Sigmoid colon (tissue), 7 donors: ENCODE measurements around the gene SLC6A4. TPM values are rescaled to one million over a fixed set of nuclear protein-coding genes. Genes with fewer than 3 reads are reported as not detected.

ENCODE experiments used
- DNase-seq: peaks from one replicate; pipeline ENCODE4 v3.0.0-alpha.2; 2019
- H3K27ac ChIP-seq, 4 donors: fragments of 200-600 bp; sonication (generic); one replicate each; pipeline ENCODE4 v1.5.1; 2016 to 2019; ENCODE audit warnings: mild to moderate bottlenecking in 1 of 4
- H3K27me3 ChIP-seq, 3 donors: fragments of 200-600 bp; sonication (generic); one replicate each; pipeline ENCODE4 v1.5.1; 2019; ENCODE audit warnings: mild to moderate bottlenecking in 1 of 3
- H3K36me3 ChIP-seq, 4 donors: fragments of 200-600 bp; sonication (generic); one replicate each; pipeline ENCODE4 v1.5.1; 2016 to 2019
- H3K4me1 ChIP-seq, 4 donors: fragments of 200-600 bp; sonication (generic); one replicate each; pipeline ENCODE4 v1.5.1; 2017 to 2019
- H3K4me3 ChIP-seq, 4 donors: fragments of 200-600 bp; sonication (generic); one replicate each; pipeline ENCODE4 v1.5.1; 2017 to 2019; ENCODE audit warnings: mild to moderate bottlenecking in 2 of 4, moderate library complexity in 1 of 4
- H3K9me3 ChIP-seq, 4 donors: fragments of 200-600 bp in 3 of 4; sonication (generic) in 3 of 4; one replicate each; pipeline versions ENCODE4 v1.5.1 to v1.6.1; 2013 to 2019
- CTCF ChIP-seq, 4 experiments: fragments of 450-650 bp in 3 of 4; fragments of 200-600 bp in 1 of 4; IDR thresholded peaks; one replicate each; pipeline ENCODE4 v1.5.1; 2016 to 2019; ENCODE audit warnings: antibody characterized with exemption in 4 of 4, mild to moderate bottlenecking in 3 of 4, moderate library complexity in 2 of 4
- EP300 ChIP-seq, 4 donors: sonication (generic); formaldehyde crosslinking; IDR thresholded peaks; one replicate each; pipeline ENCODE4 v1.6.1; 2017; ENCODE audit warnings: antibody characterized with exemption in 4 of 4
- POLR2A ChIP-seq, 2 donors: fragments of 450-650 bp; IDR thresholded peaks; one replicate each; pipeline ENCODE4 v1.6.1; 2016; ENCODE audit warnings: antibody characterized with exemption in 2 of 2, mild to moderate bottlenecking in 2 of 2, moderate library complexity in 2 of 2
- POLR2AphosphoS5 ChIP-seq, 4 donors: sonication (generic); formaldehyde crosslinking; IDR thresholded peaks; one replicate each; pipeline ENCODE4 v1.6.1; 2017; ENCODE audit warnings: antibody characterized with exemption in 4 of 4
- WGBS, 2 donors: extraction: QIAGEN DNeasy Blood & Tissue Kit; methylation state at CpG; one replicate each; pipeline ENCODE4 v1.1.7; 2013; 5-methylcytosine and 5-hydroxymethylcytosine counted together
- intact Hi-C: fragments of 100-400 bp; cut with DNase I; formaldehyde crosslinking; loops from one replicate; pipeline ENCODE4 v1.15.1; 2023
- polyA plus RNA-seq, 3 donors: library from polyadenylated mRNA; stranded (reverse); fragments of 200-250 nt; gene quantifications; one replicate each; pipeline ENCODE4 v1.2.3, GENCODE V29; 2013
- total RNA-seq, 4 donors: library from RNA; depleted of rRNA; stranded (reverse); fragments of >200 nt; gene quantifications; one replicate each; pipeline ENCODE4 v1.1.0, GENCODE V29; 2016
- donor health status: healthy with polysubstance abuse.
- donor health status: Bipolar disorder and iron deficiency.
- donor health status: healthy.

The SLC6A4 gene
- total and polyA plus RNA-seq, 7 donors = 0.20 to 0.36 TPM; not detected in 5

- no peak for TF ChIP-seq POLR2A (IDR thresholded peaks at IDR 0.05)
- no peak for TF ChIP-seq POLR2AphosphoS5 (IDR thresholded peaks at IDR 0.05)
- no peak for TF ChIP-seq EP300 (IDR thresholded peaks at IDR 0.05)
- no peak for TF ChIP-seq CTCF (IDR thresholded peaks at IDR 0.05)
- peaks cover 0 to 20% (median 15%) of the 10 kb centered on the region in 4 donors for H3K4me1 ChIP-seq
- peaks cover 22 to 47% (median 41%) of the 10 kb centered on the region in 3 donors for H3K27me3 ChIP-seq
- WGBS, 2 donors = 82 to 88% methylated on average over 6 of the region's 6 CpGs
- no peaks in the 10 kb centered on the region for H3K36me3 ChIP-seq
- H3K4me3 ChIP-seq = no peak overlapping the region
- no peak for DNase-seq
- H3K9me3 ChIP-seq = no peaks in the 10 kb centered on the region
- H3K27ac ChIP-seq = no peak overlapping the region
- intact Hi-C loops = no loop called here
These were observed 5.6 kb upstream of the SLC6A4 start for GRCh38 chr17:30241051-30241450.

- H3K27me3 ChIP-seq = peaks cover 26 to 56% (median 44%) of the 10 kb centered on the region in 3 donors
- no peaks in the 10 kb centered on the region for H3K9me3 ChIP-seq
- TF ChIP-seq CTCF (IDR thresholded peaks at IDR 0.05) (no peak), POLR2A (IDR thresholded peaks at IDR 0.05) (no peak), POLR2AphosphoS5 (IDR thresholded peaks at IDR 0.05) (no peak), EP300 (IDR thresholded peaks at IDR 0.05) (no peak)
- no peaks in the 10 kb centered on the region for H3K36me3 ChIP-seq
- 92 to 93% methylated on average over 8 of the region's 8 CpGs for WGBS, 2 donors
- no peak overlapping the region for H3K4me3 ChIP-seq
- H3K27ac ChIP-seq = no peak overlapping the region
- H3K4me1 ChIP-seq = peaks cover 0 to 29% (median 24%) of the 10 kb centered on the region in 4 donors
- DNase-seq = no peak
- intact Hi-C loops = no loop called here
These were observed 4.7 kb upstream of the SLC6A4 start for GRCh38 chr17:30240177-30240576.

- no peak for DNase-seq
- TF ChIP-seq POLR2A (IDR thresholded peaks at IDR 0.05) (no peak), EP300 (IDR thresholded peaks at IDR 0.05) (no peak), POLR2AphosphoS5 (IDR thresholded peaks at IDR 0.05) (no peak), CTCF (IDR thresholded peaks at IDR 0.05) (no peak)
- peaks cover 26 to 65% (median 44%) of the 10 kb centered on the region in 3 donors for H3K27me3 ChIP-seq
These were observed 3.6 kb upstream of the SLC6A4 start for GRCh38 chr17:30239089-30239462.

GRCh38 chr17:30238387-30239088, 3.0 kb upstream of the SLC6A4 start:
- no peak for DNase-seq

More at GRCh38 chr17:30239089-30239462, 3.6 kb upstream of the SLC6A4 start:
- Histone ChIP-seq H3K9me3 (no peaks in the 10 kb centered on the region), H3K4me3 (no peak overlapping the region), H3K4me1 (peaks cover 0 to 33% (median 27%) of the 10 kb centered on the region in 4 donors), H3K36me3 (no peaks in the 10 kb centered on the region), H3K27ac (no peak overlapping the region)
- intact Hi-C loops = loop anchor here (5.0 kb wide), 1 partner anchor 112 kb away; no protein-coding TSS in a partner anchor
- WGBS, 2 donors = 77 to 82% methylated on average over 5 of the region's 5 CpGs

More at GRCh38 chr17:30238387-30239088, 3.0 kb upstream of the SLC6A4 start:
- H3K9me3 ChIP-seq = no peaks in the 10 kb centered on the region
- TF ChIP-seq EP300 (IDR thresholded peaks at IDR 0.05) (no peak), POLR2A (IDR thresholded peaks at IDR 0.05) (no peak), POLR2AphosphoS5 (IDR thresholded peaks at IDR 0.05) (no peak), CTCF (IDR thresholded peaks at IDR 0.05) (no peak)
- H3K4me1 ChIP-seq = peaks cover 0 to 33% (median 27%) of the 10 kb centered on the region in 4 donors
- intact Hi-C loops = loop anchor here (5.0 kb wide), 1 partner anchor 111 kb away; no protein-coding TSS in a partner anchor
- H3K36me3 ChIP-seq = no peaks in the 10 kb centered on the region
- H3K27me3 ChIP-seq = peaks cover 26 to 66% (median 44%) of the 10 kb centered on the region in 3 donors
- WGBS, 2 donors = 41 to 68% methylated on average over 27 of the region's 27 CpGs
- H3K4me3 ChIP-seq = no peak overlapping the region
- no peak overlapping the region for H3K27ac ChIP-seq
